ENCODE data around the gene ABCG4.
A peak's percentile ranks its signal among the peaks of the same experiment; 100 is the strongest.

Gene ABCG4

GRCh38 chr11:119205574-119206510 lies 57.0 kb downstream of the ABCG4 start, which contains the start of gene CBL:
TSS of gene CBL (plus strand) at chr11:119206339. CDS start at chr11:119206418, 79 bp downstream.
- peak; percentile 61 to 65 for DNase-seq (ENCODE audit: low read depth in 2 of 2)

GRCh38 chr11:119206511-119207414 lies 57.9 kb downstream of the ABCG4 start:
- no peak for DNase-seq (ENCODE audit: low read depth in 2 of 2)

- no peak for DNase-seq (ENCODE audit: low read depth in 2 of 2)
These were observed 58.6 kb downstream of the ABCG4 start for GRCh38 chr11:119207415-119207960.

- no peak for DNase-seq (ENCODE audit: low read depth in 2 of 2)
These were observed 60.3 kb downstream of the ABCG4 start for GRCh38 chr11:119209186-119209585.

GRCh38 chr11:119210050-119210449 lies 61.2 kb downstream of the ABCG4 start:
- DNase-seq (ENCODE audit: low read depth in 2 of 2): no peak
